K562 (cell line): ENCODE measurements around the gene CHRNB1. TPM values are rescaled to one million over a fixed set of nuclear protein-coding genes. Genes with fewer than 3 reads are reported as not detected.

Source experiments
- BRD9 ChIP-seq: fragments of 450-650 bp; IDR thresholded peaks from 2 replicates; pipeline ENCODE4 v1.6.1; 2018; ENCODE audit warnings: low read depth; ENCODE audit not compliant: partially characterized antibody
- CEBPG ChIP-seq, 3 experiments: fragments of 200-800 bp in 1 of 3; sonication (Bioruptor generic) in 1 of 3; sonication (generic) in 1 of 3; formaldehyde crosslinking in 1 of 3; IDR thresholded peaks in 2 of 3; conservative IDR thresholded peaks in 1 of 3; 2 replicates each; pipeline versions ENCODE4 v1.6.1 to v1.8.0; 2016 to 2022; ENCODE audit warnings: missing compliant biosample characterization in 2 of 3, missing genetic modification characterization in 2 of 3, mild to moderate bottlenecking in 1 of 3, missing genetic modification reagents in 1 of 3
- DIDO1 ChIP-seq: fragments of 450-650 bp; IDR thresholded peaks from 2 replicates; pipeline ENCODE4 v1.6.1; 2016; ENCODE audit warnings: low read depth, missing biosample characterization, missing genetic modification characterization
- ETV5 ChIP-seq: sonication (generic); formaldehyde crosslinking; IDR thresholded peaks from 2 replicates; pipeline ENCODE4 v1.4.0; 2020; ENCODE audit warnings: low read depth, mild to moderate bottlenecking, missing genetic modification reagents
- FOXO4 ChIP-seq: fragments of 450-650 bp; formaldehyde crosslinking; IDR thresholded peaks from 2 replicates; pipeline ENCODE4 v1.4.0; 2020; ENCODE audit warnings: mild to moderate bottlenecking, moderate library complexity
- FOXP1 ChIP-seq: sonication (generic); formaldehyde crosslinking; IDR thresholded peaks from 2 replicates; pipeline ENCODE4 v1.8.0; 2022; ENCODE audit warnings: mild to moderate bottlenecking, missing genetic modification reagents
- GMEB1 ChIP-seq: fragments of 250-450 bp; sonication (Bioruptor Pico); IDR thresholded peaks from 2 replicates; pipeline ENCODE4 v1.4.0; 2020; ENCODE audit warnings: mild to moderate bottlenecking
- GTF2E2 ChIP-seq: fragments of 200-800 bp; sonication (Bioruptor generic); IDR thresholded peaks from 2 replicates; pipeline ENCODE4 v1.6.1; 2016; ENCODE audit warnings: missing genetic modification characterization, missing compliant biosample characterization
- MTA1 ChIP-seq: fragments of 450-650 bp; IDR thresholded peaks from 2 replicates; pipeline ENCODE4 v1.6.1; 2017; ENCODE audit warnings: borderline replicate concordance
- MTF1 ChIP-seq: fragments of 250-450 bp; sonication (Bioruptor Pico); IDR thresholded peaks from 2 replicates; pipeline ENCODE4 v1.9.0; 2021; ENCODE audit warnings: moderate library complexity, mild to moderate bottlenecking, inconsistent platforms, borderline replicate concordance
- NR2F6 ChIP-seq: fragments of 450-650 bp; formaldehyde crosslinking; IDR thresholded peaks from 2 replicates; pipeline ENCODE4 v1.4.0; 2020; ENCODE audit warnings: mild to moderate bottlenecking
- PCBP1 ChIP-seq: fragments of 200-400 bp; formaldehyde crosslinking; IDR thresholded peaks from 2 replicates; pipeline ENCODE4 v1.6.1; 2018; ENCODE audit warnings: mild to moderate bottlenecking, low read depth, low read length; ENCODE audit not compliant: poor library complexity, severe bottlenecking
- SIN3A ChIP-seq, 2 experiments: fragments of 150-350 bp in 1 of 2; IDR thresholded peaks; 2 replicates each; pipeline ENCODE4 v1.6.1; 2011 to 2016; ENCODE audit warnings: borderline replicate concordance in 2 of 2, low read depth in 2 of 2, low read length in 2 of 2, mild to moderate bottlenecking in 2 of 2, moderate library complexity in 2 of 2; ENCODE audit not compliant: control insufficient read depth in 1 of 2
- SMARCE1 ChIP-seq: fragments of 450-650 bp; IDR thresholded peaks from 2 replicates; pipeline ENCODE4 v1.7.1; 2016; ENCODE audit warnings: mild to moderate bottlenecking
- SREBF2 ChIP-seq: sonication (generic); formaldehyde crosslinking; IDR thresholded peaks from 2 replicates; pipeline ENCODE4 v1.4.0; 2020; ENCODE audit warnings: mild to moderate bottlenecking, missing genetic modification reagents
- YY1 ChIP-seq, 3 experiments: IDR thresholded peaks; 2 replicates each; pipeline ENCODE4 v1.6.1; 2011; ENCODE audit warnings: low read length in 2 of 3, mild to moderate bottlenecking in 2 of 3, moderate library complexity in 2 of 3, borderline replicate concordance in 1 of 3, control low read depth in 1 of 3, low read depth in 1 of 3; ENCODE audit not compliant: insufficient read depth in 3 of 3, insufficient replicate concordance in 2 of 3, control insufficient read depth in 1 of 3, insufficient read length in 1 of 3; ENCODE audit errors: extremely low read depth in 1 of 3
- ZNF184 ChIP-seq: sonication (generic); formaldehyde crosslinking; IDR thresholded peaks from 2 replicates; pipeline ENCODE4 v1.5.0; 2020; ENCODE audit warnings: missing genetic modification reagents
- ZNF280B ChIP-seq: fragments of 250-450 bp; sonication (Bioruptor Pico); IDR thresholded peaks from 2 replicates; pipeline ENCODE4 v1.5.1; 2021; ENCODE audit warnings: mild to moderate bottlenecking
- ZNF384 ChIP-seq: IDR thresholded peaks from 2 replicates; pipeline ENCODE4 v1.6.1; 2012; ENCODE audit warnings: low read depth, low read length, improper control_type of control experiment
- ZNF75A ChIP-seq: fragments of 450-650 bp; formaldehyde crosslinking; IDR thresholded peaks from 2 replicates; pipeline ENCODE4 v1.4.0; 2020; ENCODE audit warnings: mild to moderate bottlenecking
- ZZZ3 ChIP-seq: fragments of 450-650 bp; IDR thresholded peaks from 2 replicates; pipeline ENCODE4 v1.6.1; 2016; ENCODE audit warnings: antibody characterized with exemption, mild to moderate bottlenecking, moderate library complexity
- polyA plus RNA-seq, 8 experiments: library from polyadenylated mRNA; depleted of rRNA in 4 of 8; stranded (reverse) in 5 of 8; unstranded in 3 of 8; fragments of >200 nt; fragmentation: Nextera tagmentation in 2 of 8; fragmentation: Illumina TruSeq in 1 of 8; extraction: Ambion mirVana in 2 of 8; extraction: Trizol in 1 of 8; gene quantifications; 2 replicates each; pipeline versions ENCODE4 v1.2.1 to v1.2.3, GENCODE V29; 2011 to 2014; ENCODE audit warnings: inconsistent platforms in 1 of 8, missing spikeins in 1 of 8
- total RNA-seq, 7 experiments: library from RNA; depleted of rRNA in 6 of 7; stranded (reverse); fragments of >200 nt in 6 of 7; fragmentation: Illumina TruSeq in 2 of 7; extraction: Trizol in 2 of 7; gene quantifications; 2 replicates each; pipeline versions ENCODE4 v1.2.1 to v1.2.3, GENCODE V29; 2011 to 2021; ENCODE audit warnings: low replicate concordance in 1 of 7

CHRNB1 gene
- total and polyA plus RNA-seq, 9 of the 15 experiments (the other 6 are each of a cell fraction or from before 2014, with no cell fraction given), result 4.7 to 12.3 (median 6.8) TPM

- no peak for TF ChIP-seq GMEB1
- no peak for TF ChIP-seq ZNF184 (CRISPR knock-in tag)
- no peak for TF ChIP-seq SREBF2
- TF ChIP-seq ZZZ3, result no peak
- peak in 1 of 2 experiments; percentile 55; a peak in 2 of 4 replicates for TF ChIP-seq SIN3A (IDR thresholded peaks at IDR 0.05; ENCODE audit: borderline replicate concordance in 2 of 2, control insufficient read depth in 1 of 2, low read depth in 2 of 2, low read length in 2 of 2)
- TF ChIP-seq MTF1 (CRISPR knock-in tag), result no peak
- TF ChIP-seq YY1 (IDR thresholded peaks at IDR 0.05; ENCODE audit: borderline replicate concordance in 1 of 3, control insufficient read depth in 1 of 3, extremely low read depth in 1 of 3, insufficient read depth in 3 of 3, insufficient read length in 1 of 3, insufficient replicate concordance in 2 of 3, low read depth in 1 of 3, low read length in 2 of 3), result peak; percentile 50 to 83 (median 78)
- peak; percentile 99 for TF ChIP-seq GTF2E2 (tag)
- TF ChIP-seq DIDO1 (tag), result no peak
- no peak for TF ChIP-seq ETV5
- no peak for TF ChIP-seq CEBPG (CRISPR knock-in tag; IDR thresholded peaks at IDR 0.05)
- TF ChIP-seq CEBPG (tag; conservative IDR thresholded peaks at IDR 0.05 in 1 of 2, IDR thresholded peaks at IDR 0.05 in 1 of 2), result no peak
- no peak for TF ChIP-seq ZNF384
- no peak for TF ChIP-seq ZNF75A (CRISPR knock-in tag)
- TF ChIP-seq BRD9, result peak; percentile 80
- TF ChIP-seq NR2F6 (CRISPR knock-in tag), result no peak
- TF ChIP-seq FOXO4 (CRISPR knock-in tag), result no peak
- no peak for TF ChIP-seq MTA1
- peak; percentile 66; the same call in 1 of the 2 replicates for TF ChIP-seq FOXP1 (CRISPR knock-in tag)
- no peak for TF ChIP-seq ZNF280B
- TF ChIP-seq PCBP1, result peak; percentile 92
- TF ChIP-seq SMARCE1, result no peak
Measured at GRCh38 chr17:7484067-7484918, 39.4 kb downstream of the CHRNB1 start, which contains the start of gene POLR2A (continued).
